ENCODE data around the gene LIX1.
"Not testable (repeated sequence)": the region's sequence is repeated elsewhere in the genome, so short reads cannot be mapped to it uniquely, and the experiment has no call there.

Gene LIX1

GRCh38 chr5:97141031-97141430, 1.4 kb downstream of the LIX1 start:
- DNase-seq, result no peak

DNA sequence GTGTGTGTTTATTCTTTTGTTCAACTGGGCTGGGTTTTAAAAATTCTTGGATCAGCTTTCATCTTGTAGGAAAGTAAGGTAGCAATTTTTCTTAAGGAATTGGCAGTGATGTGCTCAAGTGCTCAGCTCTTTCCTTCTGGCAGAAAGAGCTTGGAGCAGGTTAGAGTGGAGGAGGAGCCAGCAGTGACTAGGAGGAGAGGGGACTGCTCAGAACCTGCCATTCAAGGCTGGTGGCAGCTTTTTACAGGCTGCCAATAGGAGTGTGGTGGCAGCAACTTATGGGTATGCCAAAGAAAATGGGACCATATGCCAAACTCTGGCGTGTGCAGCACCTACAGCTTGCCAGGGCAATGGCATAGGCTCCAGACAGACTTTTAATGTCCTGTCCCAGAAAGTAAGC, 2.2 kb downstream of the LIX1 start:
- not testable (repeated sequence) for DNase-seq

GRCh38 chr5:97136475-97136874, 5.9 kb downstream of the LIX1 start:
- DNase-seq, result no peak

- DNase-seq, result no peak
These were observed 6.5 kb downstream of the LIX1 start for GRCh38 chr5:97135868-97136267.

- DNase-seq, result no peak
These were observed 7.8 kb downstream of the LIX1 start for GRCh38 chr5:97134634-97135033.

GRCh38 chr5:97133101-97133500, 9.3 kb downstream of the LIX1 start:
- no peak for DNase-seq

DNA sequence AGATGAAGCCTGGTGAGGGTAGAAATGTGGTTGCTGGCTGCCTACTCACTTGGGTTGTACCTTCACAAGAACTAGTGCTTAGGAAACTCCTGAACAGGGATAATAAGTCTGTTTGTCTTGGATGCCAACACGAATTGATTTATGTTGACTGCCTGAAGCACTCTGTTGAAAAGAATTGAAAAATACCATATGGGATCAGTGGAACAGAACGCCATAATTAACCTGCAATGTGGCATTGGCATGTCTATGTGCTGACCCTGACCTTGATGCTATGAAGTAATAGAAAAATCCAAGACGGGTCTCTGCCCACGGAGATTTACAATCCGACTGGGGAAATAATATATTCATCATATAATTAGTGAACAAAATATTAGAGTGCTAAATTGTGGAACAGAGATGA, 10.5 kb downstream of the LIX1 start:
- no peak for DNase-seq

- DNase-seq, result no peak
These were observed 11.2 kb downstream of the LIX1 start for GRCh38 chr5:97131139-97131710.

GRCh38 chr5:97127727-97128126, 14.7 kb downstream of the LIX1 start:
- no peak for DNase-seq

DNA sequence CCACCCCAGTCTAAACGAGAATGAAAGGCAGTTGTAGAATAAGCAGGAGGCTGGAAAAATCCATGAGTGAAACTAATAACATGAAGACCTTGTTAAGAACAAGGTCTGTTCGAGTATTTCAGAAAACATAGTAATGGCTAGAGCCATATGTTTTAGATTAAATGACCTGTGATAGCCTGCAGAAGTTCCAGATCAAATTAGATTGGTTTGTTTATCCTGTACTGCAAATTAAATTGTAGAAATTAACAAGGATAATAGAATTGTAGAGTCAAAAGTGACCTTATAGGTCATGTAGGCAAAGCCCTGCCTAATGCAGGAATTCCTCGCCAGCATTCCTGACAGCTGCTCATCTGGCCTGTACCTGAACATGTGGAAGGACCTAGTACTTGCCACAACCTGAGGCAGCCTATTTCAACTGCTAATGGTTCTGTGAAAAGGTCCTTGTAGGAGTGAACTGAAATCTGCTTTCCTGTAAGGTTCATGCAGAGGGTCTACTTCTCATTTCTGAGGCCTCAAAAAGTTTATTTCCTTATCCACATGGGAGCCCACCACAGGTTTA, 17.2 kb downstream of the LIX1 start:
- DNase-seq, result no peak

- no peak for DNase-seq
These were observed 18.1 kb downstream of the LIX1 start for GRCh38 chr5:97124335-97124734.

DNA sequence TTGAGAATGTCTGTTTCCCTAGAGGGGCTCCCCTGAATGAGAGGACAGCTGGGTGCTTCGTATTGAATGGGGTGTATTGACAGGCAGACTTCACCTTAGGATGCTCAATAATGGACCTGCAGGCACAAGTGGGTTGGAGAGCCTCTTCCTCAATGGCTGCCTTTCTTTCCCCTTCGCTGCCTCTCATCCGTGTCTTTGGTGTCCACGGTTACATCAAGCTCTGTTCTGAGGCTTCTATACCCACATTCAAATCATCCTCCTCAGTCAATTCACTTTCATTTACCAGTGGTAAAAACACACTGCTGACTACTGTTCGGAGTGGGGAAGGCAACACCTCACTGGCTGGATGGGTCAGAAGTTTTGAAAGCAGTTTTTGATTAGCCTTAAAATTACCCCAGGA, 20.6 kb downstream of the LIX1 start:
- DNase-seq, result no peak

GRCh38 chr5:97120195-97120594, 22.2 kb downstream of the LIX1 start:
- DNase-seq, result no peak

DNA sequence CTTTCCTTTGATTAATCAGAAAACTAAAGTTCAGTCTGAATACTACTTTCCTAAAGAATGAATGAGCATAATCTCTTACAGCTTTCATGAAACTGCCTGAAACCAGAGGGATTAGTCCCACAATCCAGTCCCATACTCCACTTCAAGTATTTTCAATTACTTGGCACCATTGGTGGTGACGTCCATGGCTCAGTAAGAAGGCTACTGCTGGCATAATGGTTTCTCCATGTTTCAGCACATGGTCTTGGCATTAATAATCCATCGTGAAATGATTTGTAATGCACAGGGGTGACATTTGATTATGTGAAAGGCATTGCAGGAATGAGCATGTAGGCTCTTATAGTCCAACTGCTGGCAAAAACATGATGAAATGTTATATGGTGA, 23.4 kb downstream of the LIX1 start:
- DNase-seq, result no peak

DNA sequence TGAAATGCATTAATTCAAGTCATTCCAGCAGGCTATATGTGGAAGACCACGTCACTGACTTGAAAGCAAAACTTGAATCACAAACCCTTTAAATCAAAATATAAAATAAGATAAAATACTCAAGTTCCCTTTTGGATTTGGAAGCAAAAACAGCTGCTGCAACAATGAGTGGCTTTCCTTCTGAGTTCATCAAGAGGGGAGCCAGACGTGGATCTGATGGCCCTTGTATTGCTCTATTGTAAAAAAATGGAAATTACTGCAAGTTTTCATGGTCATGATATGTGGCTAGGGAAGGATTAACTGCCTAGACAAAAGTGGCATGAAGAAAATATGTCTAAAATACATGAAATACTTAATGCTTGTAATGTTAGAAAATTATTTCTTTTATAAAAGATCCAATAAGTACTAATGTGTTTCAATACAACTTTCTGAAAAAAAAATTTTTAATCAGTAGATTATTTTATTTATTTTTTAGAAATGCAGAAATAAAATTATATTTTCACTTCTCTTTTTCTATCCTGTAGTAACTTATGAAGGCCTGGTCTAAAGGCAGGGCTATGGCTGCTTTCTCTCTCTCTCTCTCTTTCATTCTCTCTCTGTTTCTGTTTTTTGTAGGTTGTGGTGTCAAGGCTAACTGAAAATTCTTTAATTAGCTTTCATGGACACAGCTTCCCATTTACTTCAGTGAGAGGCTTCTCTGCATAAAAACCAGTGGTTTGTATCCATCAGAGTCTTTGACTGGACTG, 24.0 kb downstream of the LIX1 start:
- no peak for DNase-seq

DNA sequence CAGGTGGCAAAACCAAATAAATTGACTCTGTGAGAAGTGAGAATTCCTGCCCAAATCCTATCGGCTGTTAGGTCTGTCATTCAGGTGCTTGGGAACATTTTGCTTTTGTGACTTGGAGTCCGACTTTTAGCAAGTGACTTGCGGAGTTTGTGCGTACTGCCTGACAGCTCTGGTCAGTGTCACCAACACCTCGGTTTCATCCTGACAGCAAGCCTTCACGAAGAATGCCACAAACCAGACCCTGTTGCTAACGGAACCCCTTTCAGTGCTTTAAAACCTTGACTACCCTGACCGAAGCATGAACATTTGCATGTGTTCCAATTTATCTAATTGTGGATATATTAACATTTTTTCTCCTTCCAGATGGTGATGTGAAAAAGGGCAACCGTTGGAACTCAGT, 26.5 kb downstream of the LIX1 start:
- DNase-seq, result no peak

DNA sequence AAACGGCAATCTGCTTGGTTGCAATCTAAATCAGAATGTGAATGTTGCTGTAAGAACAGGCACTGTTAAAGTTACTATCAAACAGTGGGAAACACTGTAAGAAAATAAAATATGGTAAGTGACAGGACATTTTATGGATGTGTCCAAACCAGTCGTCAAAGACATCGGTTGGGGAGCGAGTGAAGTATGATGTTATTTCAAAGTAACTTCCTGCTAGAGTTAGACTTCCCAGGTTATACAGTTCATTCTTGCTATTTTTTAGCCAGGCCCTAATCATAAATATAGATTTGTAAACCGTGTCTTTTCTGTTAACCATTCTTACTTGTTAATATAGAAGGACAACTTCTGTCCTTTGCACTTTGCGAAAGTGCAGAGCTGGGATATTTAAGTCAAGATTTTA, 30.2 kb downstream of the LIX1 start:
- DNase-seq, result no peak

GRCh38 chr5:97111616-97112015, 30.8 kb downstream of the LIX1 start:
- no peak for DNase-seq

GRCh38 chr5:97111004-97111403, 31.4 kb downstream of the LIX1 start:
- no peak for DNase-seq

GRCh38 chr5:97107318-97107717, 35.1 kb downstream of the LIX1 start:
- no peak for DNase-seq

- DNase-seq, result no peak
These were observed 36.2 kb downstream of the LIX1 start for GRCh38 chr5:97106216-97106581.

DNA sequence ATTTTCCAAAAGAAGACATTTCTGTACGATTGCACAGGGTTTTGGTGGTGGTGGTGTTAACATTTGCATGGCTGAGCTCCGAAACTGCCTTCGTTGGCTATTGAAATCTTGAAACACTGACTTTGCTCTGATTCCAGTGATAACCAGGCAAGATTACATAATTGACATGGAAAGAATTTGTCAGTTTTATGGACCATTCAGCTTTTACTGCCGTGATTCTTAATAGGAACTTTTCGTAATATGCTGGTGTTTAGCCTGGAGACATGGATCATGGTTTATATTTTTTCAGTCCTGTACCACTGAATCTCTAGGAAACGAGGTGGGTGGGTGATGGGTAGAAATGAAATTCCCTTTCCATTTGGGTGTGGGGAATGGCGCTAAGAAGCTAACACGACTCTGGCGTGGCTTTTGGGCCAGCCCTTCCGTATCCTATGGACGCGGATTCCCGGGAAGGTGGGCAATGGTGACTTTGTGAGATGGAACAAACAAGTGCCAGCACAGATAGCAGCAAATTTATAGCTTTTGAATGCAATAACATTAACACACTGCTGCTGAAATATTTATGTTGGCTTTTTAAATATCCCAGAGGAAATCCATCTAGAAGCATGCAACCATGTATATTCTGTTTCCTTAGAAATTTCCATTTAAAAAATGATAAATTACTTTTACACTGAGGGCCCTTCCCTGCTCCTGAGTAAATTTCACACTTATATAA, 36.8 kb downstream of the LIX1 start:
- no peak for DNase-seq

DNA sequence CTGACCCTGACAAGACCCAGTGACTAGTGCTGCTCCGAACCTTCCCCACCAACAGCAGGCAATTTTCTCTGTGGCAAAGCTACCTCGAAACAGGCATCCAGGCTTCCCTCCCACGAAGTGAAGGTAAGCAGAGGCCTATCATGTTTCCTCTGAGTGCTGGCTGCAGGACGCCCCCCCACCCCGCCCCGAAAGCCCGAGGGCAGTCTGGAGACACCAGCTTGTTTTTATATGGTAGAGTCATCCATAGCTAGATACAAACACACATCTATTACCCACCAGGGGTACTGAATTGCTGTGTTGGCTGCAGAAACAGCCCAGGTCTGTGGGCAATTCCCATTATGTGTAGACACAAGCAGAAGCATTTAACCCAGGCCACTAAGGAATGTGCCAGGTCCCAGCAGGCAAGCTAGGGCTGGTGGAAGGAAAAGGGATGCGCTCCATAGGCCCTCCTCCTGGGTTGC, 40.4 kb downstream of the LIX1 start:
- DNase-seq, result peak; percentile 46
